ENCODE data around the gene TRPV3. TPM values are rescaled to one million over a fixed set of nuclear protein-coding genes. Genes with fewer than 3 reads are reported as not detected.
"Not testable (repeated sequence)": the region's sequence is repeated elsewhere in the genome, so short reads cannot be mapped to it uniquely, and the experiment has no call there.

TRPV3 gene
- total RNA-seq, 1 donor: 0.21 TPM

- Histone ChIP-seq H3K9me3 (ENCODE audit: low read depth, low read length) (no peaks in the 10 kb centered on the region), H3K4me3 (ENCODE audit: low read length) (no peak overlapping the region), H3K27me3 (ENCODE audit: insufficient read depth, low read length) (no peaks in the 10 kb centered on the region), H3K4me1 (ENCODE audit: insufficient read depth, low read length) (no peaks in the 10 kb centered on the region)
Measured at GRCh38 chr17:3503285-3503684, 54.3 kb downstream of the TRPV3 start.

GRCh38 chr17:3502466-3502865 lies 55.1 kb downstream of the TRPV3 start:
- H3K4me1 ChIP-seq (ENCODE audit: insufficient read depth, low read length): no peaks in the 10 kb centered on the region
- H3K4me3 ChIP-seq (ENCODE audit: low read length): no peak overlapping the region
- H3K9me3 ChIP-seq (ENCODE audit: low read depth, low read length): no peaks in the 10 kb centered on the region
- no peaks in the 10 kb centered on the region for H3K27me3 ChIP-seq (ENCODE audit: insufficient read depth, low read length)

- no peaks in the 10 kb centered on the region for H3K27me3 ChIP-seq (ENCODE audit: insufficient read depth, low read length)
- H3K4me1 ChIP-seq (ENCODE audit: insufficient read depth, low read length): no peaks in the 10 kb centered on the region
- no peaks in the 10 kb centered on the region for H3K9me3 ChIP-seq (ENCODE audit: low read depth, low read length)
- H3K4me3 ChIP-seq (ENCODE audit: low read length): no peak overlapping the region
Measured at GRCh38 chr17:3501344-3501743, 56.3 kb downstream of the TRPV3 start.

GRCh38 chr17:3497101-3497500 lies 60.5 kb downstream of the TRPV3 start:
- Histone ChIP-seq H3K27me3 (ENCODE audit: insufficient read depth, low read length) (no peaks in the 10 kb centered on the region), H3K4me1 (ENCODE audit: insufficient read depth, low read length) (no peaks in the 10 kb centered on the region), H3K4me3 (ENCODE audit: low read length) (no peak overlapping the region), H3K9me3 (ENCODE audit: low read depth, low read length) (no peaks in the 10 kb centered on the region)

- no peaks in the 10 kb centered on the region for H3K4me1 ChIP-seq (ENCODE audit: insufficient read depth, low read length)
- H3K27me3 ChIP-seq (ENCODE audit: insufficient read depth, low read length): peaks cover 11% of the 10 kb centered on the region
- no peaks in the 10 kb centered on the region for H3K9me3 ChIP-seq (ENCODE audit: low read depth, low read length)
- H3K4me3 ChIP-seq (ENCODE audit: low read length): no peak overlapping the region
Measured at GRCh38 chr17:3485481-3486068, 72.0 kb downstream of the TRPV3 start.

- H3K4me3 ChIP-seq (ENCODE audit: low read length): no peak overlapping the region
- H3K27me3 ChIP-seq (ENCODE audit: insufficient read depth, low read length): peaks cover 3% of the 10 kb centered on the region
- H3K4me1 ChIP-seq (ENCODE audit: insufficient read depth, low read length): no peaks in the 10 kb centered on the region
- no peaks in the 10 kb centered on the region for H3K9me3 ChIP-seq (ENCODE audit: low read depth, low read length)
Measured at GRCh38 chr17:3482852-3483251, 74.8 kb downstream of the TRPV3 start.

GRCh38 chr17:3479988-3480387 lies 77.6 kb downstream of the TRPV3 start:
- no peaks in the 10 kb centered on the region for H3K4me1 ChIP-seq (ENCODE audit: insufficient read depth, low read length)
- H3K4me3 ChIP-seq (ENCODE audit: low read length): no peak overlapping the region
- H3K9me3 ChIP-seq (ENCODE audit: low read depth, low read length): no peaks in the 10 kb centered on the region
- H3K27me3 ChIP-seq (ENCODE audit: insufficient read depth, low read length): no peaks in the 10 kb centered on the region

GRCh38 chr17:3475812-3476610 lies 81.6 kb downstream of the TRPV3 start, which contains the start of gene ASPA:
Gene ASPA (plus strand): TSS chr17:3475997. CDS start chr17:3476160, 163 bp downstream.
- no peak within 1 kb of the TSS for H3K4me3 ChIP-seq (ENCODE audit: low read length)
- H3K27me3 ChIP-seq (ENCODE audit: insufficient read depth, low read length): no peaks in the 10 kb centered on the region
- no peaks in the 10 kb centered on the region for H3K4me1 ChIP-seq (ENCODE audit: insufficient read depth, low read length)
- no peaks in the 10 kb centered on the region for H3K9me3 ChIP-seq (ENCODE audit: low read depth, low read length)

- Histone ChIP-seq H3K4me3 (ENCODE audit: low read length) (no peak overlapping the region), H3K4me1 (ENCODE audit: insufficient read depth, low read length) (no peaks in the 10 kb centered on the region), H3K9me3 (ENCODE audit: low read depth, low read length) (no peaks in the 10 kb centered on the region), H3K27me3 (ENCODE audit: insufficient read depth, low read length) (no peaks in the 10 kb centered on the region)
Measured at GRCh38 chr17:3475251-3475685, 82.3 kb downstream of the TRPV3 start.

GRCh38 chr17:3474212-3474611 lies 83.4 kb downstream of the TRPV3 start:
- no peaks in the 10 kb centered on the region for H3K4me1 ChIP-seq (ENCODE audit: insufficient read depth, low read length)
- H3K27me3 ChIP-seq (ENCODE audit: insufficient read depth, low read length): no peaks in the 10 kb centered on the region
- H3K9me3 ChIP-seq (ENCODE audit: low read depth, low read length): no peaks in the 10 kb centered on the region
- H3K4me3 ChIP-seq (ENCODE audit: low read length): no peak overlapping the region

GRCh38 chr17:3472137-3472536 lies 85.5 kb downstream of the TRPV3 start:
- H3K4me1 ChIP-seq (ENCODE audit: insufficient read depth, low read length): no peaks in the 10 kb centered on the region
- no peaks in the 10 kb centered on the region for H3K9me3 ChIP-seq (ENCODE audit: low read depth, low read length)
- no peak overlapping the region for H3K4me3 ChIP-seq (ENCODE audit: low read length)
- peaks cover 3% of the 10 kb centered on the region for H3K27me3 ChIP-seq (ENCODE audit: insufficient read depth, low read length)

GRCh38 chr17:3471599-3471998 lies 86.0 kb downstream of the TRPV3 start, which contains the start of gene SPATA22:
Gene SPATA22 (minus strand): TSS chr17:3471819. CDS start chr17:3469325, 2,494 bp downstream.
- no peaks in the 10 kb centered on the region for H3K4me1 ChIP-seq (ENCODE audit: insufficient read depth, low read length)
- peaks cover 3% of the 10 kb centered on the region for H3K27me3 ChIP-seq (ENCODE audit: insufficient read depth, low read length)
- H3K4me3 ChIP-seq (ENCODE audit: low read length): no peak within 1 kb of the TSS
- no peaks in the 10 kb centered on the region for H3K9me3 ChIP-seq (ENCODE audit: low read depth, low read length)

GRCh38 chr17:3469529-3469928 lies 88.1 kb downstream of the TRPV3 start:
- Histone ChIP-seq H3K4me3 (ENCODE audit: low read length) (no peak overlapping the region), H3K9me3 (ENCODE audit: low read depth, low read length) (no peaks in the 10 kb centered on the region), H3K27me3 (ENCODE audit: insufficient read depth, low read length) (peaks cover 3% of the 10 kb centered on the region), H3K4me1 (ENCODE audit: insufficient read depth, low read length) (no peaks in the 10 kb centered on the region)

GRCh38 chr17:3466355-3466754 lies 91.3 kb downstream of the TRPV3 start:
- not testable (repeated sequence) for H3K27me3 ChIP-seq (ENCODE audit: insufficient read depth, low read length); H3K4me3 ChIP-seq (ENCODE audit: low read length); H3K4me1 ChIP-seq (ENCODE audit: insufficient read depth, low read length); H3K9me3 ChIP-seq (ENCODE audit: low read depth, low read length)
